H1 (cell line): ENCODE results near the gene OPRD1. TPM values are rescaled to one million over a fixed set of nuclear protein-coding genes. Genes with fewer than 3 reads are reported as not detected.

Experiments used
- BACH1 ChIP-seq: IDR thresholded peaks from 2 replicates; pipeline ENCODE4 v1.6.1; 2012; ENCODE audit warnings: low read length, improper control_type of control experiment
- GABPA ChIP-seq: IDR thresholded peaks from 2 replicates; pipeline ENCODE4 v1.6.1; 2011; ENCODE audit warnings: mild to moderate bottlenecking, low read length, moderate library complexity, borderline replicate concordance; ENCODE audit not compliant: insufficient read depth
- JUND ChIP-seq: IDR thresholded peaks from 2 replicates; pipeline ENCODE4 v1.6.1; 2011; ENCODE audit warnings: mild to moderate bottlenecking, improper control_type of control experiment, low read length
- KDM1A ChIP-seq: fragments of 200-600, 300-600 bp; sonication (generic); IDR thresholded peaks from 2 replicates; pipeline ENCODE4 v1.7.1; 2016; ENCODE audit warnings: mild to moderate bottlenecking, low read length, borderline replicate concordance
- MAFK ChIP-seq: IDR thresholded peaks from 2 replicates; pipeline ENCODE4 v1.6.1; 2012; ENCODE audit warnings: low read depth, mild to moderate bottlenecking, improper control_type of control experiment, low read length
- PHF8 ChIP-seq: fragments of 200-600 bp; sonication (generic); conservative IDR thresholded peaks from 2 replicates; pipeline ENCODE4 v1.7.1; 2012; ENCODE audit warnings: low read depth, mild to moderate bottlenecking, inconsistent platforms, low read length, moderate library complexity
- POLR2AphosphoS5 ChIP-seq: IDR thresholded peaks from 2 replicates; pipeline ENCODE4 v1.6.1; 2011; ENCODE audit warnings: low read depth, low read length
- POU5F1 ChIP-seq: IDR thresholded peaks from 2 replicates; pipeline ENCODE4 v1.6.1; 2011; ENCODE audit warnings: low read depth, mild to moderate bottlenecking, low read length, moderate library complexity
- RBBP5 ChIP-seq: IDR thresholded peaks from 2 replicates; pipeline ENCODE4 v1.7.1; 2012; ENCODE audit warnings: low read depth, mild to moderate bottlenecking, inconsistent platforms, low read length, moderate library complexity, borderline replicate concordance
- RFX5 ChIP-seq: IDR thresholded peaks from 2 replicates; pipeline ENCODE4 v1.6.1; 2011; ENCODE audit warnings: low read depth, low read length, improper control_type of control experiment, borderline replicate concordance
- SIN3A ChIP-seq, 2 experiments: IDR thresholded peaks in 1 of 2; conservative IDR thresholded peaks in 1 of 2; 2 replicates each; pipeline ENCODE4 v1.6.1; 2011 to 2012; ENCODE audit warnings: low read length in 2 of 2, improper control_type of control experiment in 1 of 2, low read depth in 1 of 2, mild to moderate bottlenecking in 1 of 2
- SP4 ChIP-seq: IDR thresholded peaks from 2 replicates; pipeline ENCODE4 v1.6.1; 2012; ENCODE audit warnings: low read length, inconsistent platforms
- TAF7 ChIP-seq: optimal IDR thresholded peaks from 2 replicates; pipeline ENCODE3; 2011; ENCODE audit warnings: low read depth, mild to moderate bottlenecking, inconsistent platforms, low read length, moderate library complexity, borderline replicate concordance
- TBP ChIP-seq: IDR thresholded peaks from 2 replicates; pipeline ENCODE4 v1.6.1; 2011; ENCODE audit warnings: low read depth, low read length, improper control_type of control experiment
- YY1 ChIP-seq: IDR thresholded peaks from 2 replicates; pipeline ENCODE4 v1.6.1; 2011; ENCODE audit warnings: low read depth, mild to moderate bottlenecking, low read length
- ZNF274 ChIP-seq: IDR thresholded peaks from 2 replicates; pipeline ENCODE4 v1.7.0; 2012; ENCODE audit warnings: low read length, borderline replicate concordance; ENCODE audit errors: extremely low read depth
- polyA plus RNA-seq, 7 experiments: library from polyadenylated mRNA; depleted of rRNA in 3 of 7; stranded (reverse) in 5 of 7; unstranded in 2 of 7; fragments of >200 nt in 5 of 7; fragments of 200-250 nt in 2 of 7; gene quantifications; 1 replicate in 5 of 7; 2 replicates in 1 of 7; 4 replicates in 1 of 7; pipeline versions ENCODE4 v1.2.1 to v1.2.3, GENCODE V29; 2011 to 2013; ENCODE audit warnings: missing spikeins in 2 of 7, mixed read lengths in 2 of 7
- total RNA-seq: library from RNA; stranded (reverse); fragmentation: NEBNext Ultra II Directional; extraction: Animal tissue kit (Norgen Biotek cat#: 25700); gene quantifications from 2 replicates; pipeline ENCODE4 v1.2.1, GENCODE V29; 2021
- TF ChIP-seq, protein P1 (sequence below): IDR thresholded peaks from 2 replicates; pipeline ENCODE4 v1.6.1; 2011; ENCODE audit warnings: low read depth, mild to moderate bottlenecking, low read length; ENCODE audit not compliant: insufficient read depth
- TF ChIP-seq, protein P2 (sequence below): IDR thresholded peaks from 2 replicates; pipeline ENCODE4 v1.6.1; 2011; ENCODE audit warnings: low read length, improper control_type of control experiment
- TF ChIP-seq, protein P3 (sequence below): IDR thresholded peaks from 2 replicates; pipeline ENCODE4 v1.6.1; 2012; ENCODE audit warnings: low read length, inconsistent platforms
- TF ChIP-seq, protein P4 (sequence below): IDR thresholded peaks from 2 replicates; pipeline ENCODE4 v1.6.1; 2012; ENCODE audit warnings: inconsistent platforms

The OPRD1 gene
- total and polyA plus RNA-seq, 2 of the 8 experiments (the other 6 are each of a cell fraction or from before 2014, with no cell fraction given): 2.6 to 3.7 TPM

DNA sequence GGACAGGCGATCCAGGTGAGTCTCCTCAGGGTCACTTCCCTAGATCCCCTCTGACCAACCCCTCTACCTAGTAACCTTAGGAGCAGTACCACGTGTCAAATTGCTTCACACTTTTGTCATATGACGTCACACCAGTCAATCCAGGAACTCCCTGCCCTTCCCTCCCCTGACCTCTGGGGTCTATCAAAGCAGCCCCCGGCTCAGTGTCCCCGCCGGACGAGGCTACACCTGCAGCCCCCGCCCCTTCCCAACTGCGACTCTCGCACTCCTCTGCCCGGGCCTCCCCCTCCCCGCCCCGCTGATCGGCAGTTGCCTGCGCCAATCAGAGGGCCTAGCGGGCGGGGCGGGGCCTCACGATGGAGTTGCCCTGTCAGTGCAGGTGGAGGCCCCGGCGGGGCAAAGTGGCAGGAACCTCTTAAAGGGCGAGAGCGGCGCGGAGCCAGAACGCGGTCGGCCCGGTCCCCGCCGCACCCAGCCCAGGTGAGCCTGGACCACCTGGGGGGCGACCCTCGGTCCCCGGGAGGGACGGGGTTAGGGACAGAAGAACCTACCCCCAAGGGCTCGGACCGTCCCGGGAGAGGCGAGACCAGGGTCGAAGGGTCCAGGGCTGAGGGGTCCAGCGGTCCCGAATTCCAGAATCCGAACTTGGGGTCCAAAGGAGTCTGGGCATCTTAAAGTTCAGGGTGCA is 74.9 kb downstream of the OPRD1 start (continued):
- TF ChIP-seq GABPA: no peak
- no peak for TF ChIP-seq KDM1A
- TF ChIP-seq SIN3A (conservative IDR thresholded peaks at IDR 0.05 in 1 of 2, IDR thresholded peaks at IDR 0.05 in 1 of 2; ENCODE audit: low read depth in 1 of 2, low read length in 2 of 2): peak; percentile 67 to 93; a peak in 2 of 4 replicates
- TF ChIP-seq, protein P1, sequence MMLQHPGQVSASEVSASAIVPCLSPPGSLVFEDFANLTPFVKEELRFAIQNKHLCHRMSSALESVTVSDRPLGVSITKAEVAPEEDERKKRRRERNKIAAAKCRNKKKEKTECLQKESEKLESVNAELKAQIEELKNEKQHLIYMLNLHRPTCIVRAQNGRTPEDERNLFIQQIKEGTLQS: no peak
- peak; percentile 43; the same call in 1 of the 2 replicates for TF ChIP-seq PHF8
- peak; percentile 68 for TF ChIP-seq JUND
- TF ChIP-seq POU5F1: no peak
- TF ChIP-seq, protein P2, sequence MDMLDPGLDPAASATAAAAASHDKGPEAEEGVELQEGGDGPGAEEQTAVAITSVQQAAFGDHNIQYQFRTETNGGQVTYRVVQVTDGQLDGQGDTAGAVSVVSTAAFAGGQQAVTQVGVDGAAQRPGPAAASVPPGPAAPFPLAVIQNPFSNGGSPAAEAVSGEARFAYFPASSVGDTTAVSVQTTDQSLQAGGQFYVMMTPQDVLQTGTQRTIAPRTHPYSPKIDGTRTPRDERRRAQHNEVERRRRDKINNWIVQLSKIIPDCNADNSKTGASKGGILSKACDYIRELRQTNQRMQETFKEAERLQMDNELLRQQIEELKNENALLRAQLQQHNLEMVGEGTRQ: peak; percentile 42; the same call in 1 of the 2 replicates
- TF ChIP-seq YY1: no peak; the same call in 1 of the 2 replicates
- TF ChIP-seq TAF7: peak; percentile 20
- no peak for TF ChIP-seq TBP
- TF ChIP-seq SP4: peak; percentile 30; the same call in 1 of the 2 replicates
- TF ChIP-seq RBBP5: no peak
- TF ChIP-seq MAFK: no peak
- no peak for TF ChIP-seq POLR2AphosphoS5
- no peak for TF ChIP-seq ZNF274
- peak; percentile 62 for TF ChIP-seq BACH1
- TF ChIP-seq, protein P3, sequence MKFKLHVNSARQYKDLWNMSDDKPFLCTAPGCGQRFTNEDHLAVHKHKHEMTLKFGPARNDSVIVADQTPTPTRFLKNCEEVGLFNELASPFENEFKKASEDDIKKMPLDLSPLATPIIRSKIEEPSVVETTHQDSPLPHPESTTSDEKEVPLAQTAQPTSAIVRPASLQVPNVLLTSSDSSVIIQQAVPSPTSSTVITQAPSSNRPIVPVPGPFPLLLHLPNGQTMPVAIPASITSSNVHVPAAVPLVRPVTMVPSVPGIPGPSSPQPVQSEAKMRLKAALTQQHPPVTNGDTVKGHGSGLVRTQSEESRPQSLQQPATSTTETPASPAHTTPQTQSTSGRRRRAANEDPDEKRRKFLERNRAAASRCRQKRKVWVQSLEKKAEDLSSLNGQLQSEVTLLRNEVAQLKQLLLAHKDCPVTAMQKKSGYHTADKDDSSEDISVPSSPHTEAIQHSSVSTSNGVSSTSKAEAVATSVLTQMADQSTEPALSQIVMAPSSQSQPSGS: peak; percentile 76; the same call in 1 of the 2 replicates
- no peak for TF ChIP-seq RFX5
- TF ChIP-seq, protein P4, sequence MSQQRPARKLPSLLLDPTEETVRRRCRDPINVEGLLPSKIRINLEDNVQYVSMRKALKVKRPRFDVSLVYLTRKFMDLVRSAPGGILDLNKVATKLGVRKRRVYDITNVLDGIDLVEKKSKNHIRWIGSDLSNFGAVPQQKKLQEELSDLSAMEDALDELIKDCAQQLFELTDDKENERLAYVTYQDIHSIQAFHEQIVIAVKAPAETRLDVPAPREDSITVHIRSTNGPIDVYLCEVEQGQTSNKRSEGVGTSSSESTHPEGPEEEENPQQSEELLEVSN: peak; percentile 35; the same call in 1 of the 2 replicates
